Subcutaneous adipose tissue (tissue), 4 donors: Measurements from ENCODE around the gene TNFSF10. TPM values are rescaled to one million over a fixed set of nuclear protein-coding genes. Genes with fewer than 3 reads are reported as not detected.

Experiments used
- total RNA-seq, 4 donors: library from RNA; depleted of rRNA; stranded (reverse); fragments of >200 nt; gene quantifications; one replicate each; pipeline ENCODE4 v1.1.0, GENCODE V29; 2016
- TF ChIP-seq, protein P1 (sequence below): fragments of 450-650 bp; IDR thresholded peaks from one replicate; pipeline ENCODE4 v1.5.1; 2016; ENCODE audit warnings: low read depth, mild to moderate bottlenecking, control low read depth, antibody characterized with exemption, moderate library complexity

TNFSF10 gene
- total RNA-seq, 4 donors from 2014 or later = 25.8 to 123 (median 36.9) TPM

DNA sequence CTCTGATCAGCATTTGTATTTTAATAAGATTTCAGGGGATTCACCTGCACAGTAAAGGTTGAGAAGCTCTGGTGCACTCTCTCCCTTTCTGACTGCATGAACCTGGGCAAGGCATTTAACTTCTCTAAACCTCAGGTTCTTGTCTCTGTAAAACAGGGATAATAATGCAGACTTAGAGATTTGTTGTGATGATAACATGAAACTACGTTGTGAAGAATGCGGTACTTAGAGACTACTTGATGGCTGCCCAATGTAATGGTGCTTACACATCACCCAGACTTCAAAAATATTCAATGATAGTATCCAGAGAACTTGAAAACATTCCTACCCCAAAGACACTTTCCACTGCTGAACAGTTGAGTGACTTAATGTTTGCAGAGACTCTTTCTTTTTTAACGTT lies 19.8 kb upstream of the TNFSF10 start:
- TF ChIP-seq, protein P1, sequence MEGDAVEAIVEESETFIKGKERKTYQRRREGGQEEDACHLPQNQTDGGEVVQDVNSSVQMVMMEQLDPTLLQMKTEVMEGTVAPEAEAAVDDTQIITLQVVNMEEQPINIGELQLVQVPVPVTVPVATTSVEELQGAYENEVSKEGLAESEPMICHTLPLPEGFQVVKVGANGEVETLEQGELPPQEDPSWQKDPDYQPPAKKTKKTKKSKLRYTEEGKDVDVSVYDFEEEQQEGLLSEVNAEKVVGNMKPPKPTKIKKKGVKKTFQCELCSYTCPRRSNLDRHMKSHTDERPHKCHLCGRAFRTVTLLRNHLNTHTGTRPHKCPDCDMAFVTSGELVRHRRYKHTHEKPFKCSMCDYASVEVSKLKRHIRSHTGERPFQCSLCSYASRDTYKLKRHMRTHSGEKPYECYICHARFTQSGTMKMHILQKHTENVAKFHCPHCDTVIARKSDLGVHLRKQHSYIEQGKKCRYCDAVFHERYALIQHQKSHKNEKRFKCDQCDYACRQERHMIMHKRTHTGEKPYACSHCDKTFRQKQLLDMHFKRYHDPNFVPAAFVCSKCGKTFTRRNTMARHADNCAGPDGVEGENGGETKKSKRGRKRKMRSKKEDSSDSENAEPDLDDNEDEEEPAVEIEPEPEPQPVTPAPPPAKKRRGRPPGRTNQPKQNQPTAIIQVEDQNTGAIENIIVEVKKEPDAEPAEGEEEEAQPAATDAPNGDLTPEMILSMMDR = no peak

DNA sequence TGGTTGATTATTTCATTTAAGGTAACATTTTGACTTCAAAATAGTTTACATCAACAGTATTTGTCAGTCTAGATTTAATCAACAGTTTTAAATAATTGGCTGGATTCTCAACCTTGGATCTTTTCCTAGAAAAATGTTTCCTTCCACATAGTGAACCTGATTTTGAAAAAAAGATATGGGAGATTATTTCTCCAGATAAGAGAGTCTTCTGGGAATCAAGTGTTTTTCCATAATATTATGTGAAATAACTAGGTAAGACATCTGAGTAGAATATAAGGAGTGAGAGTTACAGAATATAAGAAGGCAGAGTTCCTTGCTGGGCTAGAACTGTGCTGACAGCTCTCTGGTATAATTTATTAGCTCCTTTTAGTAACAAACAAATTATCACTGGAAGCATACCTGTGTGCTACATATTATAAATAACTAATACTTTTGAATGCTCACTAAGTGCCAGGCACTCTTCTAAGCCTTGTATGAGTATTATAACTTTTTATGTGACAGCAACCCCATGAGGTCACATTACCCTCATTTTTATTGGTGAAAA lies 18.8 kb upstream of the TNFSF10 start:
- TF ChIP-seq, protein P1 = no peak

DNA sequence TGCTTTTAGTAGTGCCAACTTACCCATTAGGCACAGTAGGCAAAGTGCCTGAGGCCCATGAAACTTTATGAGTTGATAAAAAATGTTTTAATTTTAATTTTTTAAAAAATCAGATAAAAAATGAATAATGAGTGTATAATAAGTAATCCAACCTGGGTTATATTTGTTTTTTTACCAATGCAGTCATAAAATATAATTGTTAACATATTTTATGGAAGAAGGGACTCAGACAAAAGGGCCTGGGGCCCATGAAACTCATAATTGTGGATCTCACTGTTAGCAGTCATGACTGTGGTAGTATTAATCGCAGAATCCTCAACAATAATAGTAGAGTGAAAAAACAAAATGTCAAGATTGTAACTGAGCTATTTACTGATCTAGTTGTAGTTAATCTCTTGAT lies 16.8 kb upstream of the TNFSF10 start:
- TF ChIP-seq, protein P1 = no peak

DNA sequence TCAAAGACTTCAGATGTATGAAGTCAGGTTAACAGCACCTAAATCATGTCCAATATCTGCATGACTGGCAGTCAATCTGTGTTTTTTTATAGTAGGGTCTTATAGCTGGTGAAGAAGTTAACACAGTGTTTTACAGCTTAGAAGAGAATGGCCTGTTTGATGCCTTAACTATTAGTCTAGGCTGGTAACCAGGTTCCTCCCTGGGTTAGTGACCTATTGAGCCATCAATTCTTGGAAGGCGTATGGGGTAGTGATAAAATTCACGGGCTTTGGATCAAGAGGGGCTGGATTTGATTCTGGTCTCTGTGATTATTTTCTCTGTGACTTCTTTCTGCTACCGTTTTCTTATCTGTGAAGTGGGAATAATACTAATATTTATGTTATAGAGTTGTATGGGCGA lies 16.0 kb upstream of the TNFSF10 start:
- TF ChIP-seq, protein P1 = no peak

DNA sequence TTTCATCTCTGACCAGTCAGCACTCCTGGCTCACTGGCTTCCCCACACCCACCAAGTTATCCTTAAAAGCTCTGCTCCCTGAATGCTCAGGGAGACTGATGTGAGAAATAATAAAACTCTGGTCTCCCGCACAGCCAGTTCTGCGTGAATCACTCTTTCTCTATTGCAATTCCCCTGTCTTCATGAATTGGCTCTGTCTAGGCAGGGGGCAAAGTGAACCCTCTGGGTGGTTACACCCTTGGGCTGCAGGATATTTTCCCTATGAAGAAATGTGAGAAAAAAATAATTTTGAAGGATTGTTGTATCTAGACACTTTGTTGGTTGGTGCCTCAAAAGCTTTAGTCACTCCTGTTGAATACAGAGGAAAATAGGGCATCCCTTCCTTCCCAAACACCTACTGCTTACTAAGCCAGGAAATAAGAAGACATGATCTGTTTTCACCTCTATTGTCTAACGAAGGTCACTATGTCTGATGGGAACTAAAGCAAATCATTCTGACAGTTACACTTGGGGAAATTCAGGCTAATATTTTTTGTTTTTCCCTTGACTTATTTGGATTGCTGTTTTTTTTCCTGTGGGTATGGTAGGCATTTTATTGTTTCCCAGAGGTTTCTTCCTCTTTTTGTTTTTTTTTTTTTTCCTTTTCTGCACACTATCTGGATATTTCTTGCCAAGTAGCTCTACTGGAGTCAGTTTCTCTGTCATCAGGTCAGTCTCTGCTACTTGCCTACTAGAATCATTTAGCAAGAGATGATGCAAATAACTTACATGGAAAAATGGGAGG lies 15.3 kb upstream of the TNFSF10 start:
- TF ChIP-seq, protein P1 = no peak

DNA sequence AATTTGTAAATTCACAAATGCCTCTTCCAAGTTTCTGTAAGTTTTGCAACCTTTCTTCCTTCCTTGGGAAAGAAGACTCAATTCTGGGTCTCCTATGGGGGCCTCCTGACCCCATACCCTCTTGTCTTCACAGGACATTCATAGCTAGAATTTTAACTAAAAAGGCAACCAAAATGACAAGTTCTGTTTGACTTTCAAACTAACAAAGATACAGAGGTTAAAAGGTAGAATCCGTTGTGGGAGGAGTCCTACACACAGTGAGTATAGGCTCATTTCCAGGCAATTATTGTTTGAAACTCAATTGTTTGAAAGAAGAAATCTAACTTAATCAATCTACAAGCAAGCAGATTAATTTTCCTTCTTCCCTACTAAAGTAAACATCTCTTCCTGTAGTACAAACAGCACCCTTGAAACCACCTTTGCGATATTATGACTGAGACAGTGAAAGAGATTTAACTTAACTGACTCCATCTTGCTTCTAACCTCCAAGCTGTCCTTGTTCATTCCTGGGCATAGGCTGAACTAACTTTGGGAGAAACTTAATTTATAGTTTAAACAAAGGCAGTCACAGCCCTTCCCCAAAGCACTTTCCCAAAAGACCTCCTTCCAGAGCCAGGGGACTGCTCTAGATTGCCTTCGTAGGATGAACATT lies 14.4 kb upstream of the TNFSF10 start:
- TF ChIP-seq, protein P1 = no peak

DNA sequence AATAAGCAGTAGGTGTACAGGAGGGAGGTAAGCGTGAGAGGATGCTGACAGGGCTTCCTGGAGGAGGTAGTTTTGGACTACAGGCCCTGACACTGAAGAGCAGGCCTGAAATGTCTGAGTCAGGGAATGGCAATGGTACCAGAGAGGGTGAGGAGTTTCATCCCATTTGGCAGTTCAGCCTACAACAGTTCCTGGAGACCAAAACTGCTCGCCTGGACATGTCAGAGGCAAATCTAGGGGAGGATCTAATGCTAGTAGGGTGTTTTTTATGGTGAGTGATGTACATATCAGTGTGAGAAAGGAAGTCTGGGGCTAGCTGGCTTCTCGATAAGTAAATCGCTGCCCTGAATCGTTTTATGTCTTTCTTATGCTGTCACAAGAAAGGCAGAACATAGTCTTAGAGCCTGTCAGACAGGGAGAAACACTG lies 13.8 kb upstream of the TNFSF10 start:
- TF ChIP-seq, protein P1 = no peak
